Astrocyte (in vitro differentiated cells and primary cell): ENCODE measurements around the gene LHFPL2. TPM values are rescaled to one million over a fixed set of nuclear protein-coding genes. Genes with fewer than 3 reads are reported as not detected.
A peak's percentile ranks its signal among the peaks of the same experiment; 100 is the strongest.

Experiments
- DNase-seq: peaks from one replicate; pipeline ENCODE4 v3.0.0-alpha.2; 2010; ENCODE audit warnings: low read depth
- FAIRE-seq: peaks from 2 replicates; lab custom pipeline; 2011; peaks lifted over from hg19 to GRCh38; lab: Jason Lieb, UNC
- H2AFZ ChIP-seq: 2 replicates; pipeline ENCODE4 v1.6.0; 2012; ENCODE audit warnings: low read depth, low read length, inconsistent platforms
- H3K27ac ChIP-seq: 2 replicates; pipeline ENCODE4 v1.5.1; 2011; ENCODE audit warnings: low read depth, low read length, inconsistent platforms
- H3K27me3 ChIP-seq: 2 replicates; pipeline ENCODE4 v1.6.0; 2011; ENCODE audit warnings: low read length, inconsistent platforms; ENCODE audit not compliant: insufficient read depth
- H3K36me3 ChIP-seq: 2 replicates; pipeline ENCODE4 v1.5.1; 2011; ENCODE audit warnings: low read length, inconsistent platforms; ENCODE audit not compliant: insufficient read depth
- H3K4me1 ChIP-seq: 2 replicates; pipeline ENCODE4 v1.5.1; 2011; ENCODE audit warnings: low read length, inconsistent platforms; ENCODE audit not compliant: insufficient read depth
- H3K4me2 ChIP-seq: 2 replicates; pipeline ENCODE4 v1.6.0; 2012; ENCODE audit warnings: low read length, inconsistent platforms
- H3K4me3 ChIP-seq: 2 replicates; pipeline ENCODE4 v1.5.1; 2011; ENCODE audit warnings: low read depth, mild to moderate bottlenecking, low read length, inconsistent platforms; ENCODE audit not compliant: insufficient read depth
- H3K79me2 ChIP-seq: 2 replicates; pipeline ENCODE4 v1.6.0; 2012; ENCODE audit warnings: mild to moderate bottlenecking, low read length, inconsistent platforms; ENCODE audit not compliant: insufficient read depth
- H3K9ac ChIP-seq: 2 replicates; pipeline ENCODE4 v1.6.0; 2012; ENCODE audit warnings: mild to moderate bottlenecking, low read length, inconsistent platforms
- H3K9me3 ChIP-seq: 2 replicates; pipeline ENCODE4 v1.5.1; 2012; ENCODE audit warnings: low read depth, mild to moderate bottlenecking, low read length, inconsistent platforms; ENCODE audit not compliant: insufficient read depth
- H4K20me1 ChIP-seq: 2 replicates; pipeline ENCODE4 v1.6.0; 2012; ENCODE audit warnings: low read length, inconsistent platforms; ENCODE audit not compliant: insufficient read depth
- H3K27ac Mint-ChIP-seq: one replicate; pipeline ENCODE4 v1.8.0; 2021; ENCODE audit warnings: mild to moderate bottlenecking, mixed read lengths; ENCODE audit not compliant: unreplicated experiment
- H3K27me3 Mint-ChIP-seq: one replicate; pipeline ENCODE4 v1.8.0; 2021; ENCODE audit warnings: low read depth, mixed read lengths; ENCODE audit not compliant: unreplicated experiment
- H3K36me3 Mint-ChIP-seq: one replicate; pipeline ENCODE4 v1.8.0; 2021; ENCODE audit warnings: low read depth, mixed read lengths; ENCODE audit not compliant: unreplicated experiment
- H3K4me1 Mint-ChIP-seq: one replicate; pipeline ENCODE4 v1.8.0; 2021; ENCODE audit warnings: low read depth, mixed read lengths; ENCODE audit not compliant: unreplicated experiment
- H3K4me3 Mint-ChIP-seq: one replicate; pipeline ENCODE4 v1.8.0; 2021; ENCODE audit warnings: mild to moderate bottlenecking, moderate library complexity, mixed read lengths; ENCODE audit not compliant: unreplicated experiment
- H3K9me3 Mint-ChIP-seq: one replicate; pipeline ENCODE4 v1.8.0; 2021; ENCODE audit warnings: mild to moderate bottlenecking, mixed read lengths; ENCODE audit not compliant: unreplicated experiment
- CTCF ChIP-seq: IDR thresholded peaks from 2 replicates; pipeline ENCODE4 v1.5.1; 2011; ENCODE audit warnings: low read depth, mild to moderate bottlenecking, inconsistent platforms, low read length, moderate library complexity; ENCODE audit not compliant: insufficient read depth
- EZH2 ChIP-seq: IDR thresholded peaks from 2 replicates; pipeline ENCODE4 v1.6.1; 2012; ENCODE audit warnings: mild to moderate bottlenecking, low read length, inconsistent platforms; ENCODE audit not compliant: insufficient read depth
- total RNA-seq: library from RNA; stranded (reverse); gene quantifications from 2 replicates; pipeline ENCODE4 v1.2.1, GENCODE V29; 2021

The LHFPL2 gene
- total RNA-seq, 1 donor from 2014 or later, result 17.0 TPM

GRCh38 chr5:78679905-78680304 lies 31.3 kb upstream of the LHFPL2 start:
- no peaks in the 10 kb centered on the region for H3K79me2 ChIP-seq
- H3K4me1 ChIP-seq, result peaks cover 16% of the 10 kb centered on the region
- no peaks in the 10 kb centered on the region for H3K36me3 Mint-ChIP-seq
- H3K36me3 ChIP-seq, result no peaks in the 10 kb centered on the region
- no peaks in the 10 kb centered on the region for H4K20me1 ChIP-seq
- no peak overlapping the region for H2AFZ ChIP-seq
- peaks cover 11% of the 10 kb centered on the region for H3K9me3 Mint-ChIP-seq
- no peaks in the 10 kb centered on the region for H3K9me3 ChIP-seq
- H3K9ac ChIP-seq, result no peak overlapping the region
- H3K27me3 Mint-ChIP-seq, result no peaks in the 10 kb centered on the region
- no peak overlapping the region for H3K27ac ChIP-seq
- H3K4me3 Mint-ChIP-seq, result no peak overlapping the region
- no peak for FAIRE-seq
- no peak for DNase-seq
- H3K27me3 ChIP-seq, result no peaks in the 10 kb centered on the region
- H3K4me1 Mint-ChIP-seq, result peaks cover 15% of the 10 kb centered on the region
- TF ChIP-seq CTCF (no peak), EZH2 (no peak)
- H3K4me2 ChIP-seq, result no peak overlapping the region
- H3K27ac Mint-ChIP-seq, result no peak overlapping the region
- no peak overlapping the region for H3K4me3 ChIP-seq

DNA sequence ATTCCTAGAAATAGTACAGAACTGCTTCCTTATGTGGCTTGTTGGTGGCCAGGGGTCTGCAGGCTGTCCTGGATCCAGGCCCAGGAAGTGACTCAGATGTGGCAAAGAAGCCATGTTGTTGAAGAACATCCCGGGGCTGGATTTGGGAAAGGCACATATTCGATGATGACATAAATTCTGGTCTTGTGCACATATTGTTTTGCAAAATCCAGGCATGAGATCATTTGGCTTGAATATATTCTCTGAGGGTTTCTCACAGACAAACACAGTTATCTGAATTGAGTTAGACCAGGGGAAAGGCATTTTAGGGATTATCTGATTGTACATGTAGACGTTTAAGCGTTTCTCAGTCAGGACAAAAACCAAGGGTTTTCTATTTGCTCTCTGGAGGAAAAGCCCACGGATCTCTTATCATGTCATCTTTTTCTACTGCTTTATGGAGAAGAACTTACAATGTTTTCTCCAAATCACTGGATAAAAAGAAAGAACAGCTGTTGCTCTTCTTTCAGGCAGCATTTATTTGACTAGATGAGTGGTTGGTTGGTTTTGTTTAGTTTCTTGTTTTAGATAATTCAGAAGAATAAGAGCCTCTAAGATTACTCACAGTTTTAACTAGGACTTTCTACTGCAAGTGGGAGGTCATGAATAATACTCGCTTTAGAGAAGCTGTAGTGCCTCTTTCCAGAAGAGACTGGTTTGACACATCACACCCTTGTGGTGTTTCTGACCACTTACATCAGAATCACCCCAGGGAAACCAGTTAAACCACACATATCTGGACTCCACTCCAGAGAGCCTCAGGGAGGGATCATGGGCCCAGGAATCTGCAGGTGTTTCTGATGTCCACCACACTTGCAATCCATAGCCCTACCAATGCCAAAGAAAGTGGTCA lies 29.5 kb upstream of the LHFPL2 start:
- peak overlapping the region; percentile 90 for H3K27ac ChIP-seq
- Mint-ChIP-seq H3K27me3 (no peaks in the 10 kb centered on the region), H3K4me3 (peak overlapping the region; percentile 27), H3K4me1 (peaks cover 15% of the 10 kb centered on the region), H3K27ac (peak overlapping the region; percentile 98), H3K36me3 (no peaks in the 10 kb centered on the region), H3K9me3 (no peaks in the 10 kb centered on the region)
- no peaks in the 10 kb centered on the region for H3K36me3 ChIP-seq
- H3K9ac ChIP-seq, result peak overlapping the region; percentile 74
- DNase-seq, result peak; percentile 98
- no peak overlapping the region for H3K4me3 ChIP-seq
- peak overlapping the region; percentile 69 for H3K4me2 ChIP-seq
- no peaks in the 10 kb centered on the region for H3K27me3 ChIP-seq
- H3K9me3 ChIP-seq, result no peaks in the 10 kb centered on the region
- H2AFZ ChIP-seq, result no peak overlapping the region
- TF ChIP-seq EZH2 (no peak), CTCF (peak; percentile 9)
- no peaks in the 10 kb centered on the region for H4K20me1 ChIP-seq
- H3K79me2 ChIP-seq, result no peaks in the 10 kb centered on the region
- H3K4me1 ChIP-seq, result peaks cover 16% of the 10 kb centered on the region
- peak; percentile 86 for FAIRE-seq
